H1 (cell line): ENCODE measurements around the gene CTNNA3. TPM values are rescaled to one million over a fixed set of nuclear protein-coding genes. Genes with fewer than 3 reads are reported as not detected.

Experiments
- CTCF ChIA-PET: fragments of 300-600 bp; sonication (Branson Sonifier 250); formaldehyde crosslinking; loops from one replicate; lab custom pipeline; 2021; ENCODE audit not compliant: partially characterized antibody; lab: Charles Lee
- POLR2A ChIA-PET: fragments of 300-600 bp; sonication (Branson Sonifier 250); formaldehyde crosslinking; loops from one replicate; lab custom pipeline; 2021; ENCODE audit warnings: inconsistent platforms; ENCODE audit not compliant: partially characterized antibody; lab: Charles Lee
- DNase-seq, 2 experiments: peaks; one replicate each; pipeline versions ENCODE4 v3.0.0 to v3.0.0-alpha.2; 2010 to 2022; ENCODE audit warnings: low spot score in 2 of 2, low read depth in 1 of 2, mixed read lengths in 1 of 2
- FAIRE-seq: peaks from 2 replicates; lab custom pipeline; 2011; peaks lifted over from hg19 to GRCh38; lab: Jason Lieb, UNC
- H2AFZ ChIP-seq: 2 replicates; pipeline ENCODE4 v1.8.1; 2012; ENCODE audit warnings: low read length, inconsistent platforms
- H2AK5ac ChIP-seq: 2 replicates; pipeline ENCODE4 v1.6.1; 2013; ENCODE audit warnings: low read depth, low read length
- H2BK120ac ChIP-seq: replicated peaks from 2 replicates; pipeline ENCODE3; 2013; ENCODE audit warnings: low read depth, low read length, inconsistent platforms
- H2BK12ac ChIP-seq: 2 replicates; pipeline ENCODE4 v1.6.1; 2013; ENCODE audit warnings: low read depth, low read length
- H2BK15ac ChIP-seq: 2 replicates; pipeline ENCODE4 v1.6.1; 2013; ENCODE audit warnings: low read length
- H2BK20ac ChIP-seq: 2 replicates; pipeline ENCODE4 v1.6.1; 2013; ENCODE audit warnings: low read length
- H2BK5ac ChIP-seq: 2 replicates; pipeline ENCODE4 v1.6.1; 2013; ENCODE audit warnings: low read depth, low read length
- H3K14ac ChIP-seq: 2 replicates; pipeline ENCODE4 v1.6.1; 2013; ENCODE audit warnings: inconsistent platforms; ENCODE audit not compliant: insufficient read length
- H3K18ac ChIP-seq: 2 replicates; pipeline ENCODE4 v1.6.1; 2013; ENCODE audit warnings: low read length; ENCODE audit errors: extremely low read depth
- H3K23ac ChIP-seq: 2 replicates; pipeline ENCODE4 v1.6.1; 2013; ENCODE audit warnings: inconsistent platforms; ENCODE audit not compliant: insufficient read length
- H3K23me2 ChIP-seq: 2 replicates; pipeline ENCODE4 v1.6.1; 2013; ENCODE audit warnings: low read depth, low read length
- H3K27ac ChIP-seq: 2 replicates; pipeline ENCODE4 v1.6.1; 2011; ENCODE audit warnings: low read depth, low read length, inconsistent platforms
- H3K27me3 ChIP-seq, 4 experiments: replicated peaks in 1 of 4; 1 replicate in 1 of 4; 2 replicates in 3 of 4; pipeline versions ENCODE4 v1.6.1 to v1.8.1; 2011 to 2013; ENCODE audit warnings: low read length in 3 of 4, mild to moderate bottlenecking in 3 of 4, inconsistent platforms in 2 of 4, mixed read lengths in 2 of 4, moderate library complexity in 1 of 4; ENCODE audit not compliant: control insufficient read depth in 3 of 4, insufficient read depth in 3 of 4; ENCODE audit errors: extremely low read depth in 1 of 4
- H3K36me3 ChIP-seq, 4 experiments: 2 replicates each; pipeline versions ENCODE4 v1.6.1 to v1.8.1; 2011 to 2013; ENCODE audit warnings: mild to moderate bottlenecking in 4 of 4, low read length in 3 of 4, moderate library complexity in 2 of 4, control low read depth in 1 of 4, inconsistent platforms in 1 of 4; ENCODE audit not compliant: insufficient read depth in 4 of 4, control insufficient read depth in 2 of 4
- H3K4ac ChIP-seq: replicated peaks from 2 replicates; pipeline ENCODE3; 2013; ENCODE audit warnings: low read length, low read depth, mixed read lengths, inconsistent platforms; ENCODE audit not compliant: insufficient read length
- H3K4me1 ChIP-seq, 4 experiments: replicated peaks in 1 of 4; 1 replicate in 1 of 4; 2 replicates in 3 of 4; pipeline versions ENCODE4 v1.6.1 to v1.8.1; 2011 to 2013; ENCODE audit warnings: low read length in 3 of 4, inconsistent platforms in 2 of 4, mixed read lengths in 1 of 4; ENCODE audit not compliant: insufficient read depth in 4 of 4, control insufficient read depth in 3 of 4
- H3K4me2 ChIP-seq, 2 experiments: 2 replicates each; pipeline versions ENCODE4 v1.6.1 to v1.8.1; 2011 to 2013; ENCODE audit warnings: low read depth in 2 of 2, low read length in 2 of 2, control low read depth in 1 of 2, inconsistent platforms in 1 of 2, mild to moderate bottlenecking in 1 of 2; ENCODE audit not compliant: insufficient read depth in 1 of 2
- H3K4me3 ChIP-seq, 4 experiments: fragments of 200-600, 300-600 bp in 1 of 4; sonication (generic), shearing (Covaris generic), sonication (Bioruptor Twin) in 1 of 4; 2 replicates each; pipeline versions ENCODE4 v1.5.1 to v1.8.1; 2011 to 2016; ENCODE audit warnings: low read length in 4 of 4, low read depth in 3 of 4, control low read depth in 2 of 4, inconsistent platforms in 2 of 4, mild to moderate bottlenecking in 2 of 4, mixed read lengths in 1 of 4, moderate library complexity in 1 of 4; ENCODE audit not compliant: insufficient read depth in 2 of 4; ENCODE audit errors: extremely low read depth in 1 of 4
- H3K56ac ChIP-seq: replicated peaks from 2 replicates; pipeline ENCODE3; 2013; ENCODE audit warnings: low read depth, mild to moderate bottlenecking, mixed read lengths, low read length, inconsistent platforms; ENCODE audit not compliant: insufficient read length
- H3K79me1 ChIP-seq: 2 replicates; pipeline ENCODE4 v1.6.1; 2013; ENCODE audit warnings: low read depth, low read length, control low read depth
- H3K79me2 ChIP-seq, 2 experiments: 2 replicates each; pipeline versions ENCODE4 v1.6.1 to v1.8.1; 2012 to 2013; ENCODE audit warnings: low read length in 2 of 2, mild to moderate bottlenecking in 2 of 2, inconsistent platforms in 1 of 2; ENCODE audit not compliant: insufficient read depth in 2 of 2, control insufficient read depth in 1 of 2
- H3K9ac ChIP-seq, 4 experiments: replicated peaks in 1 of 4; 1 replicate in 1 of 4; 2 replicates in 3 of 4; pipeline versions ENCODE4 v1.6.1 to v1.8.1; 2011 to 2013; ENCODE audit warnings: low read depth in 3 of 4, low read length in 3 of 4, control low read depth in 2 of 4, mild to moderate bottlenecking in 2 of 4, moderate library complexity in 2 of 4, inconsistent platforms in 1 of 4; ENCODE audit errors: extremely low read depth in 1 of 4
- H3K9me3 ChIP-seq, 2 experiments: 2 replicates each; pipeline versions ENCODE4 v1.6.1 to v1.8.1; 2012 to 2013; ENCODE audit warnings: mild to moderate bottlenecking in 2 of 2, moderate library complexity in 2 of 2, control low read depth in 1 of 2, inconsistent platforms in 1 of 2, low read depth in 1 of 2, low read length in 1 of 2, mixed read lengths in 1 of 2; ENCODE audit not compliant: insufficient read depth in 2 of 2
- H4K20me1 ChIP-seq, 2 experiments: replicated peaks in 1 of 2; 2 replicates each; pipeline versions ENCODE3 to v1.8.1; 2011 to 2013; ENCODE audit warnings: inconsistent platforms in 2 of 2, low read length in 2 of 2, mild to moderate bottlenecking in 1 of 2; ENCODE audit not compliant: insufficient read depth in 2 of 2, control insufficient read depth in 1 of 2
- H4K5ac ChIP-seq: 2 replicates; pipeline ENCODE4 v1.6.1; 2013; ENCODE audit warnings: low read length, low read depth, mixed read lengths, inconsistent platforms; ENCODE audit not compliant: insufficient read length
- H4K8ac ChIP-seq: 2 replicates; pipeline ENCODE4 v1.8.0; 2013; ENCODE audit warnings: mild to moderate bottlenecking, moderate library complexity, low read length, inconsistent platforms; ENCODE audit not compliant: insufficient read depth; ENCODE audit errors: extremely low read depth
- H4K91ac ChIP-seq: replicated peaks from 2 replicates; pipeline ENCODE3; 2013; ENCODE audit warnings: low read length, mixed read lengths, inconsistent platforms; ENCODE audit not compliant: insufficient read length
- CBX8 ChIP-seq: fragments of 300-800, 300-1000 bp; sonication (generic); IDR thresholded peaks from 2 replicates; pipeline ENCODE4 v1.7.1; 2016; ENCODE audit warnings: low read depth, low read length, borderline replicate concordance
- CTCF ChIP-seq, 3 experiments: IDR thresholded peaks; 1 replicate in 2 of 3; 2 replicates in 1 of 3; pipeline versions ENCODE4 v1.5.1 to v1.6.1; 2011; ENCODE audit warnings: low read length in 3 of 3, mild to moderate bottlenecking in 3 of 3, inconsistent platforms in 2 of 3, low read depth in 1 of 3, moderate library complexity in 1 of 3; ENCODE audit not compliant: insufficient read depth in 1 of 3; ENCODE audit errors: control extremely low read depth in 1 of 3
- SIX5 ChIP-seq: IDR thresholded peaks from 2 replicates; pipeline ENCODE4 v1.6.1; 2011; ENCODE audit warnings: mild to moderate bottlenecking, low read depth, low read length
- TAF1 ChIP-seq: IDR thresholded peaks from 2 replicates; pipeline ENCODE4 v1.6.1; 2011; ENCODE audit warnings: mild to moderate bottlenecking, low read depth, low read length
- TBP ChIP-seq: IDR thresholded peaks from 2 replicates; pipeline ENCODE4 v1.6.1; 2011; ENCODE audit warnings: low read depth, low read length, improper control_type of control experiment
- TEAD4 ChIP-seq: IDR thresholded peaks from 2 replicates; pipeline ENCODE4 v1.6.1; 2012; ENCODE audit warnings: low read depth, low read length, inconsistent platforms, mixed read lengths
- WGBS, 2 experiments: shearing (Covaris generic) in 1 of 2; methylation state at CpG; one replicate each; pipeline versions ENCODE4 v1.1.6 to v1.1.7; 2013 to 2015; ENCODE audit warnings: low lambda C conversion rate in 2 of 2, mixed read lengths in 2 of 2, inconsistent platforms in 1 of 2, low coverage in 1 of 2, missing lambda C conversion rate in 1 of 2; ENCODE audit not compliant: insufficient replicate concordance in 2 of 2, insufficient coverage in 1 of 2, insufficient read length in 1 of 2; ENCODE audit errors: extremely low coverage in 1 of 2, missing lambda C conversion rate in 1 of 2; 5-methylcytosine and 5-hydroxymethylcytosine counted together
- polyA plus RNA-seq, 7 experiments: library from polyadenylated mRNA; depleted of rRNA in 3 of 7; stranded (reverse) in 5 of 7; unstranded in 2 of 7; fragments of >200 nt in 5 of 7; fragments of 200-250 nt in 2 of 7; gene quantifications; 1 replicate in 5 of 7; 2 replicates in 1 of 7; 4 replicates in 1 of 7; pipeline versions ENCODE4 v1.2.1 to v1.2.3, GENCODE V29; 2011 to 2013; ENCODE audit warnings: missing spikeins in 2 of 7, mixed read lengths in 2 of 7
- total RNA-seq: library from RNA; stranded (reverse); fragmentation: NEBNext Ultra II Directional; extraction: Animal tissue kit (Norgen Biotek cat#: 25700); gene quantifications from 2 replicates; pipeline ENCODE4 v1.2.1, GENCODE V29; 2021

Gene CTNNA3
- total and polyA plus RNA-seq, 2 of the 8 experiments (the other 6 are each of a cell fraction or from before 2014, with no cell fraction given) = 1.3 to 1.5 TPM

- no peaks in the 10 kb centered on the region for H3K23me2 ChIP-seq
- H3K36me3 ChIP-seq = no peaks in the 10 kb centered on the region
- no peak overlapping the region for H4K8ac ChIP-seq
- H2AFZ ChIP-seq = no peak overlapping the region
- no peaks in the 10 kb centered on the region for H3K9me3 ChIP-seq
- no peak overlapping the region for H2BK20ac ChIP-seq
- no peaks in the 10 kb centered on the region for H3K27me3 ChIP-seq
- H2BK12ac ChIP-seq = no peak overlapping the region
- ChIA-PET CTCF (interaction anchor here (0.6 kb wide), 1 partner anchor 1223 kb away, joined by 3 read pairs; no protein-coding TSS in a partner anchor), POLR2A (interaction anchor here (1.4 kb wide), 1 partner anchor 8 kb away, joined by 3 read pairs; no protein-coding TSS in a partner anchor)
- no peak overlapping the region for H3K4me3 ChIP-seq
- H3K27ac ChIP-seq = no peak overlapping the region
- no peak overlapping the region for H3K4me2 ChIP-seq
- FAIRE-seq (no peak), DNase-seq (no peak)
- no peak overlapping the region for H2BK5ac ChIP-seq
- no peaks in the 10 kb centered on the region for H3K4me1 ChIP-seq
- no peak overlapping the region for H4K91ac ChIP-seq
- H2BK120ac ChIP-seq = no peak overlapping the region
- H2BK15ac ChIP-seq = no peak overlapping the region
- no peak overlapping the region for H3K18ac ChIP-seq
- no peak overlapping the region for H4K5ac ChIP-seq
- H3K4ac ChIP-seq = no peak overlapping the region
- TF ChIP-seq TAF1 (no peak), TEAD4 (no peak), CTCF (IDR thresholded peaks at IDR 0.05; ENCODE audit: control extremely low read depth in 1 of 3, insufficient read depth in 1 of 3, low read depth in 1 of 3, low read length in 3 of 3) (no peak), TBP (no peak), SIX5 (no peak), CBX8 (no peak)
- 100% methylated on average over 1 of the region's 1 CpG; no CpG with 5 or more reads in 1 of the 2 experiments for WGBS, 2 experiments
- H3K79me1 ChIP-seq = no peaks in the 10 kb centered on the region
- H3K79me2 ChIP-seq = no peaks in the 10 kb centered on the region
- no peak overlapping the region for H2AK5ac ChIP-seq
- H3K9ac ChIP-seq = no peak overlapping the region
- no peaks in the 10 kb centered on the region for H4K20me1 ChIP-seq
- no peak overlapping the region for H3K14ac ChIP-seq
- H3K56ac ChIP-seq = no peak overlapping the region
- no peak overlapping the region for H3K23ac ChIP-seq
These were observed 1143.7 kb downstream of the CTNNA3 start for GRCh38 chr10:66552331-66552730.
